ENCODE data around the gene DUOX2.

The DUOX2 gene

GRCh38 chr15:45102226-45102625 is 11.7 kb downstream of the DUOX2 start:
- no peaks in the 10 kb centered on the region for H3K27me3 ChIP-seq (ENCODE audit: control insufficient read depth, low read length)
- no peak overlapping the region for H3K4me3 ChIP-seq (ENCODE audit: low read length)
- no peaks in the 10 kb centered on the region for H3K9me2 ChIP-seq (replicated peaks; ENCODE audit: control insufficient read depth, low read length)
- H3K4me1 ChIP-seq (ENCODE audit: control insufficient read depth, low read length), result peaks cover 7% of the 10 kb centered on the region
- H3F3A ChIP-seq (ENCODE audit: control insufficient read depth, insufficient read depth), result no peaks in the 10 kb centered on the region
- no peaks in the 10 kb centered on the region for H4K20me1 ChIP-seq (ENCODE audit: control insufficient read depth, insufficient read depth, low read depth, low read length)
- no peaks in the 10 kb centered on the region for H3K36me3 ChIP-seq (ENCODE audit: control insufficient read depth, low read length)
- no peak overlapping the region for H3K4me2 ChIP-seq (ENCODE audit: low read length)
- no peak overlapping the region for H3K27ac ChIP-seq (ENCODE audit: low read depth, low read length)
- TF ChIP-seq CTCF (IDR thresholded peaks at IDR 0.05; ENCODE audit: low read depth, low read length, poor library complexity, severe bottlenecking) (no peak), EZH2phosphoT487 (IDR thresholded peaks at IDR 0.05; ENCODE audit: borderline replicate concordance, low read length) (no peak)
- no peaks in the 10 kb centered on the region for H3K79me2 ChIP-seq (ENCODE audit: control insufficient read depth, low read length)
- H3K9me3 ChIP-seq (ENCODE audit: control insufficient read depth, insufficient read depth, low read length), result no peaks in the 10 kb centered on the region

GRCh38 chr15:45101749-45102148 is 12.2 kb downstream of the DUOX2 start:
- no peaks in the 10 kb centered on the region for H3K79me2 ChIP-seq (ENCODE audit: control insufficient read depth, low read length)
- H3K27ac ChIP-seq (ENCODE audit: low read depth, low read length), result no peak overlapping the region
- H4K20me1 ChIP-seq (ENCODE audit: control insufficient read depth, insufficient read depth, low read depth, low read length), result no peaks in the 10 kb centered on the region
- H3K9me3 ChIP-seq (ENCODE audit: control insufficient read depth, insufficient read depth, low read length), result no peaks in the 10 kb centered on the region
- no peaks in the 10 kb centered on the region for H3K9me2 ChIP-seq (replicated peaks; ENCODE audit: control insufficient read depth, low read length)
- no peaks in the 10 kb centered on the region for H3K27me3 ChIP-seq (ENCODE audit: control insufficient read depth, low read length)
- no peak overlapping the region for H3K4me2 ChIP-seq (ENCODE audit: low read length)
- peaks cover 6% of the 10 kb centered on the region for H3K4me1 ChIP-seq (ENCODE audit: control insufficient read depth, low read length)
- H3K36me3 ChIP-seq (ENCODE audit: control insufficient read depth, low read length), result no peaks in the 10 kb centered on the region
- TF ChIP-seq EZH2phosphoT487 (IDR thresholded peaks at IDR 0.05; ENCODE audit: borderline replicate concordance, low read length) (no peak), CTCF (IDR thresholded peaks at IDR 0.05; ENCODE audit: low read depth, low read length, poor library complexity, severe bottlenecking) (no peak)
- no peaks in the 10 kb centered on the region for H3F3A ChIP-seq (ENCODE audit: control insufficient read depth, insufficient read depth)
- H3K4me3 ChIP-seq (ENCODE audit: low read length), result no peak overlapping the region

- no peaks in the 10 kb centered on the region for H4K20me1 ChIP-seq (ENCODE audit: control insufficient read depth, insufficient read depth, low read depth, low read length)
- H3K36me3 ChIP-seq (ENCODE audit: control insufficient read depth, low read length), result no peaks in the 10 kb centered on the region
- no peaks in the 10 kb centered on the region for H3K79me2 ChIP-seq (ENCODE audit: control insufficient read depth, low read length)
- no peaks in the 10 kb centered on the region for H3F3A ChIP-seq (ENCODE audit: control insufficient read depth, insufficient read depth)
- no peaks in the 10 kb centered on the region for H3K27me3 ChIP-seq (ENCODE audit: control insufficient read depth, low read length)
- no peaks in the 10 kb centered on the region for H3K9me3 ChIP-seq (ENCODE audit: control insufficient read depth, insufficient read depth, low read length)
- H3K4me2 ChIP-seq (ENCODE audit: low read length), result no peak overlapping the region
- TF ChIP-seq CTCF (IDR thresholded peaks at IDR 0.05; ENCODE audit: low read depth, low read length, poor library complexity, severe bottlenecking) (no peak), EZH2phosphoT487 (IDR thresholded peaks at IDR 0.05; ENCODE audit: borderline replicate concordance, low read length) (no peak)
- H3K9me2 ChIP-seq (replicated peaks; ENCODE audit: control insufficient read depth, low read length), result no peaks in the 10 kb centered on the region
- no peak overlapping the region for H3K4me3 ChIP-seq (ENCODE audit: low read length)
- no peak overlapping the region for H3K27ac ChIP-seq (ENCODE audit: low read depth, low read length)
- no peaks in the 10 kb centered on the region for H3K4me1 ChIP-seq (ENCODE audit: control insufficient read depth, low read length)
These were observed 12.9 kb downstream of the DUOX2 start for GRCh38 chr15:45100884-45101625.
